SH-SY5Y (cell line): ENCODE data around the gene TNS3.

ENCODE experiments used
- GATA2 ChIP-seq: IDR thresholded peaks from 2 replicates; pipeline ENCODE4 v1.6.1; 2011; ENCODE audit warnings: mild to moderate bottlenecking, low read depth, low read length
- GATA3 ChIP-seq: IDR thresholded peaks from 2 replicates; pipeline ENCODE4 v1.6.1; 2011; ENCODE audit warnings: low read depth, mild to moderate bottlenecking, low read length, moderate library complexity

GRCh38 chr7:47557317-47557693 is 24.6 kb downstream of the TNS3 start:
- TF ChIP-seq GATA2 = no peak
- TF ChIP-seq GATA3 = no peak
